Subcutaneous adipose tissue (tissue), 4 donors: ENCODE results near the gene THSD7A. TPM values are rescaled to one million over a fixed set of nuclear protein-coding genes. Genes with fewer than 3 reads are reported as not detected.

Experiments used
- total RNA-seq, 4 donors: library from RNA; depleted of rRNA; stranded (reverse); fragments of >200 nt; gene quantifications; one replicate each; pipeline ENCODE4 v1.1.0, GENCODE V29; 2016
- TF ChIP-seq, protein P1 (sequence below): fragments of 450-650 bp; IDR thresholded peaks from one replicate; pipeline ENCODE4 v1.5.1; 2016; ENCODE audit warnings: low read depth, mild to moderate bottlenecking, control low read depth, antibody characterized with exemption, moderate library complexity

Gene THSD7A
- total RNA-seq, 4 donors from 2014 or later: 2.0 to 11.1 (median 7.4) TPM

GRCh38 chr7:11591055-11591633 is 240.9 kb downstream of the THSD7A start:
- TF ChIP-seq, protein P1, sequence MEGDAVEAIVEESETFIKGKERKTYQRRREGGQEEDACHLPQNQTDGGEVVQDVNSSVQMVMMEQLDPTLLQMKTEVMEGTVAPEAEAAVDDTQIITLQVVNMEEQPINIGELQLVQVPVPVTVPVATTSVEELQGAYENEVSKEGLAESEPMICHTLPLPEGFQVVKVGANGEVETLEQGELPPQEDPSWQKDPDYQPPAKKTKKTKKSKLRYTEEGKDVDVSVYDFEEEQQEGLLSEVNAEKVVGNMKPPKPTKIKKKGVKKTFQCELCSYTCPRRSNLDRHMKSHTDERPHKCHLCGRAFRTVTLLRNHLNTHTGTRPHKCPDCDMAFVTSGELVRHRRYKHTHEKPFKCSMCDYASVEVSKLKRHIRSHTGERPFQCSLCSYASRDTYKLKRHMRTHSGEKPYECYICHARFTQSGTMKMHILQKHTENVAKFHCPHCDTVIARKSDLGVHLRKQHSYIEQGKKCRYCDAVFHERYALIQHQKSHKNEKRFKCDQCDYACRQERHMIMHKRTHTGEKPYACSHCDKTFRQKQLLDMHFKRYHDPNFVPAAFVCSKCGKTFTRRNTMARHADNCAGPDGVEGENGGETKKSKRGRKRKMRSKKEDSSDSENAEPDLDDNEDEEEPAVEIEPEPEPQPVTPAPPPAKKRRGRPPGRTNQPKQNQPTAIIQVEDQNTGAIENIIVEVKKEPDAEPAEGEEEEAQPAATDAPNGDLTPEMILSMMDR: no peak

GRCh38 chr7:11589251-11589650 is 242.7 kb downstream of the THSD7A start:
- TF ChIP-seq, protein P1: no peak

GRCh38 chr7:11587814-11588213 is 244.2 kb downstream of the THSD7A start:
- TF ChIP-seq, protein P1: no peak

GRCh38 chr7:11587048-11587447 is 244.9 kb downstream of the THSD7A start:
- TF ChIP-seq, protein P1: no peak

DNA sequence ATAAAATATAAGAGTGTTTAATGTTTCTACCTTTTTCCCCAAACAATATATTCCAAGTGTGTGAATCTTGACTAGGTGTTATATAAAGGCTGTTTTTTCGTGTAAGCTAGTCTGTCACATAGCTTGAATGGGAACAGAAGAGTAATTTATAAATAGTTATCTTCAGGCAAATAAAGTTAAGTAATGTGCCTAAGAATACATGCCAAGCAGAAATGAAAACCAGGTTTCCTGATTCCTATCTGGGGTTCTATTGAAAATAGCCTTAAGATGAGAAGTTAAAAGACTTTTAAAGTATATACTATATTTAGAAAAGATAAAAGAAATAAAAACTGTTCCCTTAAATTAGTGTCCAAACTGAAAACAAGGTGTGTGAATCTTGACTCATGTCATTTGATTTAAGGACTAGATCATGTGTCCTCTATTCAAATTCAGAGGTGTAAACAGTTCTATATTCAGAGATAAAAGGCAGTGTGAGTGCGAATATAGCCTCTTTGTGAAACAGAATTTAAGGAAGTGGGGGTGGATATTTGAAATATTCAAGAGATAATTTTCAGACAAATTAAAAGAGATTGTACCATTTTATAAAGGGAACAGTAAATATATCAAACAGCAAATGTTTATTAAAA is 247.5 kb downstream of the THSD7A start:
- TF ChIP-seq, protein P1: no peak

GRCh38 chr7:11579141-11579540 is 252.9 kb downstream of the THSD7A start:
- TF ChIP-seq, protein P1: no peak

DNA sequence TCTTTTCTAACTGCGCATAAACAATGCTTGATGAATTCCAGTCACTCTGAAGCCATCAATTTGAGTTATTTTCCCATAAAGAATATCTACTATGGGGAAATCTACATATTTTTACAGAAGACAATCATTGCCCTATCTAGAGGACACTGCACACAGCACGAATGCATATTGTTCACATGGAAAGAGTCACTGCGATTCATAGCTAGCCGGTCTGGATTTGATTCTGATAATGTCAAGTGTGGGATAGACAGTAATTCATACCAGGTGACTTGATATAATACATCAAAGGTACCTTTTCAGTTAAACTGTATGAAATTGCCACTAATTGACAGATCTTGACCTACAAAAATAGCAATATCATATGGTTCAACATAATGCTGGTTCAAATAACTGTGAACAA is 255.7 kb downstream of the THSD7A start:
- TF ChIP-seq, protein P1: no peak
